NCI-H2107 treated with DMSO at 0.1 percent for 48 hours (cell line): ENCODE data around the gene PRSS36.

Source experiments
- DNase-seq: peaks from one replicate; lab custom pipeline; 2025; ENCODE audit not compliant: unreplicated experiment; lab: John Stamatoyannopoulos, UW

The PRSS36 gene

GRCh38 chr16:31128711-31129567 is 20.9 kb downstream of the PRSS36 start:
- no peak for DNase-seq

DNA sequence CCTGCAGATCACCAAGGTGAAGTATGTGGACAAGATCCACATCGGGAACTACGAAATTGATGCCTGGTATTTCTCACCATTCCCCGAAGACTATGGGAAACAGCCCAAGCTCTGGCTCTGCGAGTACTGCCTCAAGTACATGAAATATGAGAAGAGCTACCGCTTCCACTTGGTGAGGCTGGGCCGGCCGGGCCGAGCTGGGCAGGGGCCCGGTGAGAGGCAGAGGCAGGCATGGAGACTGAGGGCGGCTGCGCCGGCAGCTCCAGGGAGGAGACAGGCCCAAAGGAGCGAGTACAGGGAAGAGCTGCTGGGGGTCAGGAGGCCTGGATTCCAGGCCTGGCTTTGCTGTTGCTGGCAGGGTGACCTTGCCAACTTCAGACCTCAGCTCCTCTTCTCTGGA is 22.7 kb downstream of the PRSS36 start:
- no peak for DNase-seq

- no peak for DNase-seq
Measured at GRCh38 chr16:31125844-31126243, 24.0 kb downstream of the PRSS36 start.

GRCh38 chr16:31120129-31120528 is 29.7 kb downstream of the PRSS36 start:
- no peak for DNase-seq

GRCh38 chr16:31118223-31119155 is 31.4 kb downstream of the PRSS36 start:
- no peak for DNase-seq

- DNase-seq: peak; percentile 92
Measured at GRCh38 chr16:31117384-31118222, 32.3 kb downstream of the PRSS36 start, which contains the start of gene KAT8. KAT8 (plus strand) TSS chr16:31117664; CDS start chr16:31117682, 18 bp downstream.

GRCh38 chr16:31114468-31114867 is 35.4 kb downstream of the PRSS36 start:
- no peak for DNase-seq

- DNase-seq: no peak
Measured at GRCh38 chr16:31113121-31114120, 36.4 kb downstream of the PRSS36 start.

GRCh38 chr16:31112711-31113110 is 37.2 kb downstream of the PRSS36 start:
- DNase-seq: no peak

DNA sequence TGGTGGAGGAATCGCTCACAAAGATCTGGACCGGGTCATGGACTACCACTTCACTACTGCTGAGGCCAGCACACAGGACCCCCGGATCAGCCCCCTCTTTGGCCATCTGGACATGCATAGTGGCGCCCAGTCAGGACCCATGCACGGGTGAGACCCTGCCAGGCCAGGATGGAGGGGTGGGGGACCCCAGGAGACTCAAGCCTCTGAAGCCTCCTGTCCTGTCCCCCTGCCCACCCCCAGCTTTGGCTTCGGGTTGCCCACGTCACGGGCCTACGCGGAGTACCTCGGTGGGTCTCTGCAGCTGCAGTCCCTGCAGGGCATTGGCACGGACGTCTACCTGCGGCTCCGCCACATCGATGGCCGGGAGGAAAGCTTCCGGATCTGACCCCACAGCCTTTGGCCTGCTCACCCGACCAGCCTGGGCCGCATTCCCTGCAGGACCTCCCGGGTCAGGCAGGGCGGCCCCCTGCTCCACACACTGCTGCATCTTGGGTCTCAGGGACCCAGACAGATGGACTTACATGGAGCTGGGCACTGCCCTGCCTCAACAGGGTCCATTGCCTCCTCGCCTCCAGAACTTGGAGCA is 37.9 kb downstream of the PRSS36 start:
- no peak for DNase-seq

GRCh38 chr16:31110106-31111034 is 39.5 kb downstream of the PRSS36 start:
- DNase-seq: no peak

GRCh38 chr16:31109622-31110021 is 40.2 kb downstream of the PRSS36 start:
- DNase-seq: no peak

GRCh38 chr16:31108794-31109558 is 40.9 kb downstream of the PRSS36 start:
- no peak for DNase-seq

DNA sequence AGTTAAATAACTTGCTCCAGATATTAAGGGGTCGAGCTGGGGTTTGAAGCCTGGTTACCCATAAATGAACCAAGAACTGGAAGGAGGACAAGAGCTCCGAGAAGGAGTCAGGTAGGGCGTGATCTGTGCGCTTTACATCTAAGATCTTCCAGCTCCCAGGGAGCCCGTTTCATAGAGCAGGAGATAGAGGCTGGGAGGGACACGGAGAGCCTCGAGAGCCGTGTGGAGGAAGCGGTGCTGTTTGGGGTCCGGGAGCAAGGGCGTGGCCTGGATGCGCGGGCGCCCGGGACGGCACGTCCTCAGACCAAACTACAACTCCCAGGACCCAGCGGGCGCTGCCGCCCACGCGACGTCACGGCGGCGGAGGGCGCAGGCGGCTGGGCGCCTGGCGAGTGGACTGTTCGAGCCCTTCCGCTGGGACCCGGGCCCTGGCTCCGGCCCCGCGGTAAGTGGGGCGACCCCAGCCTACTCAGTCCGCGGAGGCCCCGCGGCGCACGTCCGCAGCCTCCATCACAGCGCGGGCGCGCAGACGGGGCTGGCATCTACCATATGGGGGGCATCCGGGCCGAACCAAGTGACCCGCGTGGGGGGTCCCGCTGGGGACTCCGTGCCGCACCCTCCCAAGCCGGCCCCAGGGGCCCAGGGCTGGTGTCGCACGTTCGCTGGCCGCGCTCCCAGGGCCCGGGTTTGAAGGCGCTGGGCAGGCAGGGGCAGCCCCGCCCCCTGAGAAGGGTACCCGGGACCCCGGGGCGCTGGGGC is 41.7 kb downstream of the PRSS36 start, which contains the start of gene BCKDK:
TSS of gene BCKDK (plus strand) at position 352 of the 759 bp plus-strand sequence. CDS start 838 bp downstream, outside the sequence.
- DNase-seq: no peak

DNA sequence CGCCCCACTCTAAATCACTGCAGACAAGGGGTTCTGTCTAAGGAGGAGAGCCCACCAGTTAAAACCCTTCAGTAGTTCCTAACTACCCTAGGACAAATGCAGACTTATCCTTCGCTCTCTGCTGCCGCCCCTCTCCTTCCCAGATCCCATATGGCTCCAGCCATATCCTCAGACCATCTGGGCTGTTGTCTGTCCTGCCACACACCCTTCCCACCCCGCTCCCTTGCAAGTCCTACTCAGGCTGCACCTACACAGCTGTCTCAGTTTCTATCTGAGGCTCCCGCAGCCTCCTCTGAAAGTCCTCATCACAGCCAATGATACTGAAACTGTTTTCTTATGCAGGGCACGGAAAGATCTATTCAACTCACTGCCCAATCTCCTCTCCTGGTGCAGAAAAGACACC is 42.4 kb downstream of the PRSS36 start:
- no peak for DNase-seq
